Pancreas (tissue), 10 donors: ENCODE data around the gene TTC9B. TPM values are rescaled to one million over a fixed set of nuclear protein-coding genes. Genes with fewer than 3 reads are reported as not detected.

ENCODE experiments used
- ATAC-seq, 4 donors: fragments of 200-7000 bp; cut with Tn5 transposase; one replicate each; pipeline versions ENCODE4 v1.8.0 to v1.9.1; 2020; ENCODE audit warnings: mild to moderate bottlenecking in 4 of 4, moderate library complexity in 4 of 4
- DNase-seq, 6 donors: peaks; one replicate each; pipeline ENCODE4 v3.0.0-alpha.2; 2020
- FAIRE-seq: peaks from 2 replicates; lab custom pipeline; 2012; peaks lifted over from hg19 to GRCh38; lab: Jason Lieb, UNC
- H3K27ac ChIP-seq, 4 donors: fragments of 200-600 bp; sonication (generic); 1 replicate in 3 of 4; 2 replicates in 1 of 4; pipeline versions ENCODE4 v1.5.0 to v1.8.0; 2020
- H3K27me3 ChIP-seq, 4 donors: fragments of 200-600 bp; one replicate each; pipeline ENCODE4 v1.8.0; 2021
- H3K36me3 ChIP-seq, 3 donors: fragments of 200-600 bp; sonication (generic) in 1 of 3; one replicate each; pipeline versions ENCODE4 v1.5.0 to v1.8.0; 2020 to 2021
- H3K4me1 ChIP-seq, 3 donors: fragments of 200-600 bp; one replicate each; pipeline ENCODE4 v1.8.0; 2021
- H3K4me3 ChIP-seq, 4 donors: fragments of 200-600 bp; sonication (generic) in 2 of 4; one replicate each; pipeline versions ENCODE4 v1.5.0 to v1.8.0; 2020 to 2021
- H3K9me3 ChIP-seq, 4 donors: fragments of 200-600 bp; one replicate each; pipeline ENCODE4 v1.8.0; 2021
- CTCF ChIP-seq, 4 donors: fragments of 200-600 bp; sonication (generic) in 3 of 4; IDR thresholded peaks; one replicate each; pipeline versions ENCODE4 v1.5.0 to v1.8.0; 2021; ENCODE audit warnings: antibody characterized with exemption in 4 of 4
- WGBS, 2 donors: extraction: QIAGEN DNeasy Blood & Tissue Kit; methylation state at CpG; one replicate each; pipeline ENCODE4 v1.1.7; 2013; 5-methylcytosine and 5-hydroxymethylcytosine counted together
- intact Hi-C, 3 donors: fragments of 100-400 bp; cut with DNase I; formaldehyde crosslinking; loops; one replicate each; pipeline versions ENCODE4 v1.11.1 to v1.14.2; 2022
- polyA plus RNA-seq, 2 donors: library from polyadenylated mRNA; stranded (reverse); fragments of 200-250 nt; gene quantifications; one replicate each; pipeline ENCODE4 v1.2.3, GENCODE V29; 2013
- total RNA-seq, 6 donors: library from RNA; stranded (reverse); fragmentation: NEBNext Ultra II Directional in 4 of 6; extraction: Animal tissue kit (Norgen Biotek cat#: 25700) in 4 of 6; gene quantifications; one replicate each; pipeline versions ENCODE4 v1.2.1 to v1.2.4, GENCODE V29; 2021 to 2023
- donor health status: healthy with polysubstance abuse.
- donor health status: DM: no; HTN: no; CAD: no; lungs with moderate emphysema.
- donor health status: DM: no; HTN: no; CAD: no.
- donor health status: control.
- donor health status: control.
- donor health status: Bipolar disorder and iron deficiency.
- donor health status: DM: yes; HTN: yes; CAD: no.
- donor health status: DM: no; HTN: no; CAD: no.
- donor health status: DM: no; HTN: no; CAD: no.
- donor health status: DM: yes; HTN: yes; CAD: no.

TTC9B gene
- total and polyA plus RNA-seq, 8 donors, result 0.05 TPM; not detected in 7

DNA sequence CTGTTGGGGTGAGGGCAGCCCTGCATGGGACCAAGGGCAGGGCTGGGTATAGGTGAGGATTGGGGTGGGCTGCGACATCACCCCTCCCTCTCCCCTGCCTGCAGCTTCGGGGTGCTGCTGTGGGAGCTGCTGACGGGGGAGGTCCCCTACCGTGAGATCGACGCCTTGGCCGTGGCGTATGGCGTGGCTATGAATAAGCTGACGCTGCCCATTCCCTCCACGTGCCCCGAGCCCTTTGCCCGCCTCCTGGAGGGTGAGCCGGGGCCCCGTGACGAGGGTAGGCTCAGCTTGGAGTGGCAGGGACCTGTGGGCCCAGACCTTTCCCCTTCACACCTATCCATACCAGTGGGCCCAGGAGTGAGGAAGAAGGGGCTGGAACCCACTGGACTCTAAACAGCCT is 13.8 kb downstream of the TTC9B start:
- ATAC-seq, result no peak
- no peak for FAIRE-seq
- no peaks in the 10 kb centered on the region for H3K36me3 ChIP-seq
- DNase-seq, result no peak
- intact Hi-C loops, result no loop called here
- H3K27me3 ChIP-seq, result no peaks in the 10 kb centered on the region
- no peak overlapping the region for H3K27ac ChIP-seq
- H3K4me1 ChIP-seq, result no peaks in the 10 kb centered on the region
- WGBS, 2 donors, result 96 to 97% methylated on average over 9 to 16 of the region's 16 CpGs
- no peak for TF ChIP-seq CTCF (IDR thresholded peaks at IDR 0.05)
- H3K4me3 ChIP-seq, result no peak overlapping the region
- H3K9me3 ChIP-seq, result no peaks in the 10 kb centered on the region

- no peaks in the 10 kb centered on the region for H3K9me3 ChIP-seq
- no peak for TF ChIP-seq CTCF (IDR thresholded peaks at IDR 0.05)
- ATAC-seq (no peak), DNase-seq (no peak), FAIRE-seq (no peak)
- intact Hi-C loops, result no loop called here
- no peak overlapping the region for H3K4me3 ChIP-seq
- no peaks in the 10 kb centered on the region for H3K27me3 ChIP-seq
- no peaks in the 10 kb centered on the region for H3K4me1 ChIP-seq
- no peak overlapping the region for H3K27ac ChIP-seq
- H3K36me3 ChIP-seq, result no peaks in the 10 kb centered on the region
- WGBS, 2 donors, result 84 to 97% methylated on average over 9 of the region's 9 CpGs
Observed at GRCh38 chr19:40200341-40201099, 17.7 kb downstream of the TTC9B start.

- TF ChIP-seq CTCF (IDR thresholded peaks at IDR 0.05), result no peak
- no peak overlapping the region for H3K27ac ChIP-seq
- FAIRE-seq (no peak), DNase-seq (no peak), ATAC-seq (no peak)
- no peak overlapping the region for H3K4me3 ChIP-seq
- no peaks in the 10 kb centered on the region for H3K27me3 ChIP-seq
- no peaks in the 10 kb centered on the region for H3K9me3 ChIP-seq
- H3K36me3 ChIP-seq, result no peaks in the 10 kb centered on the region
- H3K4me1 ChIP-seq, result no peaks in the 10 kb centered on the region
- intact Hi-C loops, result no loop called here
- WGBS, 2 donors, result 95 to 96% methylated on average over 29 of the region's 29 CpGs
Observed at GRCh38 chr19:40198272-40198990, 19.8 kb downstream of the TTC9B start.

GRCh38 chr19:40193587-40193849 is 24.7 kb downstream of the TTC9B start:
- FAIRE-seq (no peak), DNase-seq (no peak), ATAC-seq (no peak)
- H3K4me1 ChIP-seq, result peaks cover 0 to 8% (median 7%) of the 10 kb centered on the region in 3 donors
- no peaks in the 10 kb centered on the region for H3K36me3 ChIP-seq
- H3K9me3 ChIP-seq, result no peaks in the 10 kb centered on the region
- H3K27me3 ChIP-seq, result no peaks in the 10 kb centered on the region
- intact Hi-C loops, result no loop called here
- TF ChIP-seq CTCF (IDR thresholded peaks at IDR 0.05), result no peak
- 88 to 92% methylated on average over 3 of the region's 3 CpGs for WGBS, 2 donors
- no peak overlapping the region for H3K27ac ChIP-seq
- no peak overlapping the region for H3K4me3 ChIP-seq
